Gastroesophageal sphincter (tissue), 4 donors: Measurements from ENCODE around the gene DCLK2. TPM values are rescaled to one million over a fixed set of nuclear protein-coding genes. Genes with fewer than 3 reads are reported as not detected.
"Not testable (repeated sequence)": the region's sequence is repeated elsewhere in the genome, so short reads cannot be mapped to it uniquely, and the experiment has no call there.

ENCODE experiments used
- ATAC-seq: fragments of 150-250 bp; one replicate; pipeline ENCODE4 v1.9.1; 2016; ENCODE audit warnings: mild to moderate bottlenecking, moderate library complexity
- H3K27ac ChIP-seq, 4 donors: fragments of 200-600 bp; sonication (generic) in 3 of 4; 1 replicate in 3 of 4; 2 replicates in 1 of 4; pipeline ENCODE4 v1.5.1; 2016 to 2019
- H3K27me3 ChIP-seq: fragments of 200-600 bp; sonication (generic); one replicate; pipeline ENCODE4 v1.5.1; 2019
- H3K36me3 ChIP-seq, 2 donors: fragments of 200-600 bp; sonication (generic); one replicate each; pipeline ENCODE4 v1.5.1; 2019; ENCODE audit warnings: control low read depth in 1 of 2
- H3K4me1 ChIP-seq, 3 donors: fragments of 200-600 bp; sonication (generic); 1 replicate in 2 of 3; 2 replicates in 1 of 3; pipeline ENCODE4 v1.5.1; 2016 to 2019; ENCODE audit warnings: control low read depth in 2 of 3
- H3K4me3 ChIP-seq, 2 donors: fragments of 200-600 bp; sonication (generic); one replicate each; pipeline ENCODE4 v1.5.1; 2019; ENCODE audit warnings: mild to moderate bottlenecking in 1 of 2, moderate library complexity in 1 of 2
- H3K9me3 ChIP-seq, 3 donors: fragments of 200-600 bp; sonication (generic); one replicate each; pipeline ENCODE4 v1.5.1; 2017 to 2019; ENCODE audit warnings: control low read depth in 2 of 3
- CTCF ChIP-seq, 4 experiments: fragments of 200-600 bp in 2 of 4; fragments of 450-650 bp in 2 of 4; sonication (generic) in 1 of 4; IDR thresholded peaks; one replicate each; pipeline ENCODE4 v1.5.1; 2017 to 2019; ENCODE audit warnings: antibody characterized with exemption in 4 of 4, mild to moderate bottlenecking in 2 of 4, moderate library complexity in 2 of 4
- EP300 ChIP-seq: sonication (generic); formaldehyde crosslinking; IDR thresholded peaks from one replicate; pipeline ENCODE4 v1.6.1; 2017; ENCODE audit warnings: antibody characterized with exemption, mild to moderate bottlenecking
- POLR2A ChIP-seq, 2 donors: fragments of 450-650 bp; IDR thresholded peaks; one replicate each; pipeline ENCODE4 v1.6.1; 2017; ENCODE audit warnings: antibody characterized with exemption in 2 of 2, mild to moderate bottlenecking in 2 of 2, moderate library complexity in 1 of 2
- POLR2AphosphoS5 ChIP-seq: sonication (generic); formaldehyde crosslinking; IDR thresholded peaks from one replicate; pipeline ENCODE4 v1.6.1; 2017; ENCODE audit warnings: antibody characterized with exemption
- WGBS, 2 donors: methylation state at CpG; one replicate each; pipeline ENCODE4 v1.1.5; 2018; ENCODE audit warnings: low coverage in 1 of 2; 5-methylcytosine and 5-hydroxymethylcytosine counted together
- total RNA-seq, 4 donors: library from RNA; depleted of rRNA; stranded (reverse); fragments of >200 nt; gene quantifications; one replicate each; pipeline ENCODE4 v1.1.0, GENCODE V29; 2016

The DCLK2 gene
- total RNA-seq, 4 donors from 2014 or later: 17.1 to 33.0 (median 19.7) TPM

- TF ChIP-seq CTCF (IDR thresholded peaks at IDR 0.05): no peak
- TF ChIP-seq POLR2A (IDR thresholded peaks at IDR 0.05): no peak
- TF ChIP-seq POLR2AphosphoS5: no peak
- no peak for TF ChIP-seq EP300
- Histone ChIP-seq H3K36me3 (no peaks in the 10 kb centered on the region), H3K27me3 (no peaks in the 10 kb centered on the region), H3K4me1 (peaks cover 0 to 8% (median 3%) of the 10 kb centered on the region in 3 donors), H3K27ac (no peak overlapping the region), H3K9me3 (no peaks in the 10 kb centered on the region), H3K4me3 (no peak overlapping the region)
- WGBS, 2 donors: 90 to 100% methylated on average over 1 of the region's 1 CpG
- ATAC-seq: no peak
These were observed 79.8 kb downstream of the DCLK2 start for GRCh38 chr4:150158041-150158440.

- H3K27me3 ChIP-seq: no peaks in the 10 kb centered on the region
- no peak for TF ChIP-seq EP300
- H3K36me3 ChIP-seq: no peaks in the 10 kb centered on the region
- WGBS, 2 donors: 64 to 65% methylated on average over 2 of the region's 2 CpGs
- H3K9me3 ChIP-seq: no peaks in the 10 kb centered on the region
- ATAC-seq: no peak
- no peak overlapping the region for H3K27ac ChIP-seq
- H3K4me1 ChIP-seq: peaks cover 0 to 5% (median 0%) of the 10 kb centered on the region in 3 donors
- no peak overlapping the region for H3K4me3 ChIP-seq
These were observed 82.2 kb downstream of the DCLK2 start for GRCh38 chr4:150160473-150160872.

- Histone ChIP-seq H3K4me3 (no peak overlapping the region), H3K36me3 (no peaks in the 10 kb centered on the region), H3K27me3 (no peaks in the 10 kb centered on the region), H3K27ac (no peak overlapping the region), H3K4me1 (peaks cover 0 to 5% (median 0%) of the 10 kb centered on the region in 3 donors), H3K9me3 (no peaks in the 10 kb centered on the region)
- no peak for ATAC-seq
- TF ChIP-seq POLR2A (IDR thresholded peaks at IDR 0.05) (no peak), POLR2AphosphoS5 (no peak), EP300 (no peak), CTCF (IDR thresholded peaks at IDR 0.05) (no peak)
These were observed 82.9 kb downstream of the DCLK2 start for GRCh38 chr4:150161109-150161508.

- WGBS, 2 donors: 67 to 93% methylated on average over 1 to 2 of the region's 2 CpGs
- not testable (repeated sequence) for H3K27me3 ChIP-seq, H3K9me3 ChIP-seq, H3K4me1 ChIP-seq, ATAC-seq, H3K4me3 ChIP-seq, H3K36me3 ChIP-seq, H3K27ac ChIP-seq
These were observed 83.8 kb downstream of the DCLK2 start for GRCh38 chr4:150162020-150162419.

- H3K9me3 ChIP-seq: no peaks in the 10 kb centered on the region
- H3K4me1 ChIP-seq: peaks cover 0 to 10% (median 0%) of the 10 kb centered on the region in 3 donors
- H3K4me3 ChIP-seq: no peak overlapping the region
- no peaks in the 10 kb centered on the region for H3K27me3 ChIP-seq
- no peaks in the 10 kb centered on the region for H3K36me3 ChIP-seq
- TF ChIP-seq POLR2A (IDR thresholded peaks at IDR 0.05): no peak
- no peak for TF ChIP-seq POLR2AphosphoS5
- no peak for TF ChIP-seq EP300
- no peak for TF ChIP-seq CTCF (IDR thresholded peaks at IDR 0.05)
- no peak overlapping the region for H3K27ac ChIP-seq
- no peak for ATAC-seq
These were observed 85.8 kb downstream of the DCLK2 start for GRCh38 chr4:150164055-150164454.

- no peak for ATAC-seq
- WGBS, 2 donors: 92 to 100% methylated on average over 2 to 3 of the region's 3 CpGs
- no peak overlapping the region for H3K27ac ChIP-seq
- peaks cover 0 to 10% (median 0%) of the 10 kb centered on the region in 3 donors for H3K4me1 ChIP-seq
- H3K4me3 ChIP-seq: no peak overlapping the region
- no peaks in the 10 kb centered on the region for H3K27me3 ChIP-seq
- TF ChIP-seq POLR2A (IDR thresholded peaks at IDR 0.05) (no peak), CTCF (IDR thresholded peaks at IDR 0.05) (no peak)
- no peaks in the 10 kb centered on the region for H3K9me3 ChIP-seq
- H3K36me3 ChIP-seq: no peaks in the 10 kb centered on the region
These were observed 86.8 kb downstream of the DCLK2 start for GRCh38 chr4:150164956-150165629.
